Spleen (tissue), 11 donors: ENCODE results near the gene MINK1. TPM values are rescaled to one million over a fixed set of nuclear protein-coding genes. Genes with fewer than 3 reads are reported as not detected.
A peak's percentile ranks its signal among the peaks of the same experiment; 100 is the strongest.
"Not testable (repeated sequence)": the region's sequence is repeated elsewhere in the genome, so short reads cannot be mapped to it uniquely, and the experiment has no call there.

Experiments
- DNase-seq: peaks from one replicate; pipeline ENCODE4 v3.0.0-alpha.2; 2020
- H3K27ac ChIP-seq, 8 donors: fragments of 200-600 bp; sonication (generic) in 7 of 8; 1 replicate in 4 of 8; 2 replicates in 4 of 8; pipeline versions ENCODE4 v1.5.0 to v1.8.0; 2016 to 2021; ENCODE audit warnings: inconsistent platforms in 4 of 8, mild to moderate bottlenecking in 4 of 8, moderate library complexity in 1 of 8
- H3K27me3 ChIP-seq, 7 donors: fragments of 200-600 bp; sonication (generic) in 6 of 7; replicated peaks in 1 of 7; 1 replicate in 4 of 7; 2 replicates in 3 of 7; pipeline versions ENCODE4 v1.5.0 to v1.8.0; 2016 to 2021; ENCODE audit warnings: inconsistent platforms in 3 of 7, mild to moderate bottlenecking in 1 of 7
- H3K36me3 ChIP-seq, 6 donors: fragments of 200-600 bp; sonication (generic) in 5 of 6; 1 replicate in 4 of 6; 2 replicates in 2 of 6; pipeline versions ENCODE4 v1.5.0 to v1.8.0; 2016 to 2021; ENCODE audit warnings: inconsistent platforms in 2 of 6
- H3K4me1 ChIP-seq, 6 donors: fragments of 200-600 bp; sonication (generic) in 5 of 6; 1 replicate in 3 of 6; 2 replicates in 3 of 6; pipeline versions ENCODE4 v1.5.0 to v1.8.0; 2016 to 2021; ENCODE audit warnings: inconsistent platforms in 3 of 6
- H3K4me3 ChIP-seq, 8 donors: fragments of 200-600 bp; sonication (generic) in 7 of 8; 1 replicate in 4 of 8; 2 replicates in 4 of 8; pipeline versions ENCODE4 v1.5.0 to v1.8.0; 2016 to 2021; ENCODE audit warnings: inconsistent platforms in 4 of 8, mild to moderate bottlenecking in 4 of 8, moderate library complexity in 2 of 8
- H3K9me3 ChIP-seq, 8 donors: fragments of 200-600 bp; sonication (generic) in 7 of 8; 1 replicate in 4 of 8; 2 replicates in 4 of 8; pipeline versions ENCODE4 v1.5.0 to v1.8.0; 2016 to 2021; ENCODE audit warnings: inconsistent platforms in 4 of 8
- CTCF ChIP-seq, 11 experiments: fragments of 200-600 bp in 7 of 11; fragments of 450-650 bp in 4 of 11; sonication (generic) in 4 of 11; IDR thresholded peaks in 8 of 11; conservative IDR thresholded peaks in 3 of 11; 1 replicate in 7 of 11; 2 replicates in 4 of 11; pipeline versions ENCODE4 v1.4.0 to v1.8.0; 2016 to 2021; ENCODE audit warnings: antibody characterized with exemption in 11 of 11, inconsistent platforms in 4 of 11, mild to moderate bottlenecking in 1 of 11
- POLR2A ChIP-seq, 3 donors: fragments of 450-650 bp; IDR thresholded peaks; one replicate each; pipeline ENCODE4 v1.5.1; 2017; ENCODE audit warnings: antibody characterized with exemption in 3 of 3, mild to moderate bottlenecking in 1 of 3
- POLR2AphosphoS5 ChIP-seq, 3 donors: sonication (generic); formaldehyde crosslinking; IDR thresholded peaks; one replicate each; pipeline ENCODE4 v1.5.1; 2017; ENCODE audit warnings: antibody characterized with exemption in 3 of 3
- WGBS, 5 donors: extraction: QIAGEN DNeasy Blood & Tissue Kit in 3 of 5; methylation state at CpG; one replicate each; pipeline versions ENCODE4 v1.1.5 to v1.1.7; 2013 to 2018; 5-methylcytosine and 5-hydroxymethylcytosine counted together
- intact Hi-C: fragments of 100-400 bp; cut with DNase I; formaldehyde crosslinking; loops from one replicate; pipeline ENCODE4 v1.15.0; 2023; ENCODE audit warnings: low total_unique reads
- polyA plus RNA-seq, 3 donors: library from polyadenylated mRNA; stranded (reverse); fragments of 200-250 nt; gene quantifications; one replicate each; pipeline ENCODE4 v1.2.1, GENCODE V29; 2013
- total RNA-seq, 7 donors: library from RNA; depleted of rRNA in 3 of 7; stranded (reverse); fragments of >200 nt in 3 of 7; fragmentation: NEBNext Ultra II Directional in 4 of 7; extraction: Animal tissue kit (Norgen Biotek cat#: 25700) in 4 of 7; gene quantifications; one replicate each; pipeline versions ENCODE4 v1.1.0 to v1.2.1, GENCODE V29; 2016 to 2021
- donor health status: healthy with polysubstance abuse.
- donor health status: DM: no; HTN: no; CAD: no; lungs with moderate emphysema.
- donor health status: DM: no; HTN: no; CAD: no.
- donor health status: Bipolar disorder and iron deficiency.
- donor health status: healthy.
- donor health status: DM: no; HTN: no; CAD: no.
- donor health status: DM: yes; HTN: yes; CAD: no.

Gene MINK1
- total and polyA plus RNA-seq, 10 donors = 15.9 to 129 (median 80.6) TPM

- H3K27me3 ChIP-seq = no peaks in the 10 kb centered on the region
- H3K27ac ChIP-seq = no peak overlapping the region
- TF ChIP-seq POLR2A (IDR thresholded peaks at IDR 0.05) = no peak
- no peak for TF ChIP-seq CTCF (IDR thresholded peaks at IDR 0.05 in 8 of 11, conservative IDR thresholded peaks at IDR 0.05 in 3 of 11)
- no peak for TF ChIP-seq POLR2AphosphoS5 (IDR thresholded peaks at IDR 0.05)
- H3K4me1 ChIP-seq = peaks cover 0 to 10% (median 0%) of the 10 kb centered on the region in 6 donors
- WGBS, 5 donors = 90 to 99% (median 95%) methylated on average over 4 of the region's 4 CpGs
- intact Hi-C loops = no loop called here
- DNase-seq = no peak
- no peak overlapping the region for H3K4me3 ChIP-seq
- no peaks in the 10 kb centered on the region for H3K9me3 ChIP-seq
- no peaks in the 10 kb centered on the region for H3K36me3 ChIP-seq
Measured at GRCh38 chr17:4921320-4921719, 88.2 kb downstream of the MINK1 start.

- H3K27me3 ChIP-seq, H3K4me1 ChIP-seq, H3K36me3 ChIP-seq, H3K4me3 ChIP-seq, DNase-seq, H3K9me3 ChIP-seq, intact Hi-C loops, H3K27ac ChIP-seq: not testable (repeated sequence)
- 84 to 92% (median 90%) methylated on average over 24 of the region's 24 CpGs for WGBS, 5 donors
Measured at GRCh38 chr17:4926577-4927335, 93.6 kb downstream of the MINK1 start.

GRCh38 chr17:4928881-4929280, 95.7 kb downstream of the MINK1 start:
- Histone ChIP-seq H3K9me3 (no peaks in the 10 kb centered on the region), H3K27ac (no peak overlapping the region), H3K4me1 (peaks cover under 1 to 22% (median 8%) of the 10 kb centered on the region in 6 donors), H3K4me3 (no peak overlapping the region), H3K36me3 (peaks cover 0 to 4% (median 0%) of the 10 kb centered on the region in 6 donors), H3K27me3 (no peaks in the 10 kb centered on the region)
- whole genome bisulfite sequencing, 5 donors = 95 to 98% (median 97%) methylated on average over 18 of the region's 18 CpGs
- no peak for TF ChIP-seq POLR2A (IDR thresholded peaks at IDR 0.05)
- no peak for TF ChIP-seq CTCF (IDR thresholded peaks at IDR 0.05 in 8 of 11, conservative IDR thresholded peaks at IDR 0.05 in 3 of 11)
- TF ChIP-seq POLR2AphosphoS5 (IDR thresholded peaks at IDR 0.05) = peak in 1 of 3 donors; percentile 23
- intact Hi-C loops = no loop called here
- DNase-seq = no peak

- Histone ChIP-seq H3K4me1 (peaks cover 8 to 43% (median 16%) of the 10 kb centered on the region in 6 donors), H3K27me3 (no peaks in the 10 kb centered on the region), H3K4me3 (no peak within 1 kb of the TSS), H3K27ac (peak within 1 kb of the TSS in 2 of 8 donors; percentile 5 to 13), H3K9me3 (no peaks in the 10 kb centered on the region), H3K36me3 (peaks cover 0 to 18% (median 5%) of the 10 kb centered on the region in 6 donors)
- intact Hi-C loops = loop anchor here (10.0 kb wide), 1 partner anchor 63 kb away; the partner anchor contains the start of genes INCA1 and KIF1C
- DNase-seq = no peak
- WGBS, 5 donors = 35 to 66% (median 41%) methylated on average over 14 of the region's 14 CpGs
- TF ChIP-seq POLR2AphosphoS5 (IDR thresholded peaks at IDR 0.05) (no peak), POLR2A (IDR thresholded peaks at IDR 0.05) (no peak), CTCF (IDR thresholded peaks at IDR 0.05 in 8 of 11, conservative IDR thresholded peaks at IDR 0.05 in 3 of 11) (no peak)
Measured at GRCh38 chr17:4931963-4932362, 98.8 kb downstream of the MINK1 start, which contains the start of gene GP1BA. TSS of gene GP1BA (plus strand) at chr17:4932277. CDS start at chr17:4932605, 328 bp downstream.
